DND-41 (cell line): ENCODE measurements around the gene TBC1D5.

ENCODE experiments used
- ATAC-seq: fragments of 200-7000 bp; cut with Tn5 transposase; 3 replicates; pipeline ENCODE4 v1.9.1; 2021; ENCODE audit warnings: low read depth; ENCODE audit not compliant: insufficient read depth
- DNase-seq: peaks from one replicate; pipeline ENCODE4 v3.0.0-alpha.2; 2020
- H2AFZ ChIP-seq: 2 replicates; pipeline ENCODE4 v1.6.0; 2012; ENCODE audit warnings: low read depth, low read length
- H3K27ac ChIP-seq: 2 replicates; pipeline ENCODE4 v1.5.1; 2012; ENCODE audit warnings: low read length, inconsistent platforms
- H3K27me3 ChIP-seq: fragments of 200-600 bp; sonication (generic); 2 replicates; pipeline ENCODE4 v1.6.0; 2012; ENCODE audit warnings: low read length, mild to moderate bottlenecking, inconsistent platforms; ENCODE audit not compliant: insufficient read depth, poor library complexity
- H3K36me3 ChIP-seq: 2 replicates; pipeline ENCODE4 v1.5.1; 2012; ENCODE audit warnings: low read length, inconsistent platforms; ENCODE audit not compliant: insufficient read depth
- H3K4me1 ChIP-seq: 2 replicates; pipeline ENCODE4 v1.5.1; 2012; ENCODE audit warnings: mild to moderate bottlenecking, low read length; ENCODE audit not compliant: insufficient read depth
- H3K4me2 ChIP-seq: 2 replicates; pipeline ENCODE4 v1.6.0; 2012; ENCODE audit warnings: mild to moderate bottlenecking, moderate library complexity, low read length, inconsistent platforms; ENCODE audit not compliant: insufficient read depth
- H3K4me3 ChIP-seq, 2 experiments: fragments of 200-600 bp in 1 of 2; shearing (Covaris generic) in 1 of 2; 2 replicates each; pipeline ENCODE4 v1.5.1; 2012 to 2016; ENCODE audit warnings: inconsistent platforms in 2 of 2, low read length in 2 of 2, mild to moderate bottlenecking in 2 of 2, low read depth in 1 of 2, moderate library complexity in 1 of 2
- H3K79me2 ChIP-seq: 2 replicates; pipeline ENCODE4 v1.6.0; 2012; ENCODE audit warnings: low read length, inconsistent platforms; ENCODE audit not compliant: insufficient read depth
- H3K9ac ChIP-seq: 2 replicates; pipeline ENCODE4 v1.6.0; 2012; ENCODE audit warnings: low read depth, mild to moderate bottlenecking, inconsistent platforms, low read length, moderate library complexity
- H3K9me3 ChIP-seq: 2 replicates; pipeline ENCODE4 v1.5.1; 2012; ENCODE audit warnings: low read length, moderate library complexity, mild to moderate bottlenecking, inconsistent platforms; ENCODE audit not compliant: insufficient read depth, severe bottlenecking
- H4K20me1 ChIP-seq: 2 replicates; pipeline ENCODE4 v1.6.0; 2012; ENCODE audit warnings: low read length; ENCODE audit not compliant: insufficient read depth
- CTCF ChIP-seq: IDR thresholded peaks from 2 replicates; pipeline ENCODE4 v1.5.1; 2012; ENCODE audit warnings: borderline replicate concordance, low read length, moderate library complexity, mild to moderate bottlenecking; ENCODE audit not compliant: poor library complexity, severe bottlenecking; ENCODE audit errors: extremely low read depth
- EZH2 ChIP-seq: IDR thresholded peaks from 3 replicates; pipeline ENCODE4 v1.6.1; 2012; ENCODE audit warnings: borderline replicate concordance, low read depth, mild to moderate bottlenecking, moderate library complexity, low read length, inconsistent platforms; ENCODE audit not compliant: severe bottlenecking

Gene TBC1D5

GRCh38 chr3:17459470-17459993 is 282.9 kb downstream of the TBC1D5 start:
- H4K20me1 ChIP-seq: no peaks in the 10 kb centered on the region
- DNase-seq (no peak), ATAC-seq (no peak)
- no peaks in the 10 kb centered on the region for H3K4me1 ChIP-seq
- no peak overlapping the region for H2AFZ ChIP-seq
- H3K36me3 ChIP-seq: no peaks in the 10 kb centered on the region
- H3K79me2 ChIP-seq: no peaks in the 10 kb centered on the region
- H3K4me3 ChIP-seq: no peak overlapping the region
- H3K9me3 ChIP-seq: no peaks in the 10 kb centered on the region
- H3K27me3 ChIP-seq: no peaks in the 10 kb centered on the region
- no peak overlapping the region for H3K4me2 ChIP-seq
- no peak for TF ChIP-seq CTCF
- TF ChIP-seq EZH2: no peak
- H3K9ac ChIP-seq: no peak overlapping the region
- H3K27ac ChIP-seq: no peak overlapping the region

- Histone ChIP-seq H3K36me3 (no peaks in the 10 kb centered on the region), H3K79me2 (no peaks in the 10 kb centered on the region; the same call in 1 of the 2 replicates), H2AFZ (no peak overlapping the region), H3K9ac (no peak overlapping the region), H3K4me1 (no peaks in the 10 kb centered on the region), H3K4me2 (no peak overlapping the region), H3K9me3 (no peaks in the 10 kb centered on the region), H4K20me1 (no peaks in the 10 kb centered on the region), H3K27me3 (no peaks in the 10 kb centered on the region), H3K4me3 (no peak overlapping the region), H3K27ac (no peak overlapping the region)
- TF ChIP-seq EZH2 (no peak), CTCF (no peak)
- ATAC-seq: no peak
- DNase-seq: no peak
Measured at GRCh38 chr3:17456650-17457049, 285.8 kb downstream of the TBC1D5 start.

- Histone ChIP-seq H3K36me3 (no peaks in the 10 kb centered on the region), H4K20me1 (no peaks in the 10 kb centered on the region), H2AFZ (no peak overlapping the region), H3K4me1 (no peaks in the 10 kb centered on the region), H3K27ac (no peak overlapping the region), H3K27me3 (no peaks in the 10 kb centered on the region), H3K4me2 (no peak overlapping the region), H3K79me2 (peaks cover under 1% of the 10 kb centered on the region; the same call in 1 of the 2 replicates), H3K4me3 (no peak overlapping the region), H3K9me3 (no peaks in the 10 kb centered on the region), H3K9ac (no peak overlapping the region)
- ATAC-seq (no peak), DNase-seq (no peak)
- no peak for TF ChIP-seq EZH2
- TF ChIP-seq CTCF: no peak
Measured at GRCh38 chr3:17456046-17456445, 286.4 kb downstream of the TBC1D5 start.

GRCh38 chr3:17444865-17445264 is 297.6 kb downstream of the TBC1D5 start:
- Histone ChIP-seq H4K20me1 (no peaks in the 10 kb centered on the region), H3K9me3 (no peaks in the 10 kb centered on the region), H3K27ac (no peak overlapping the region), H3K36me3 (no peaks in the 10 kb centered on the region; the same call in 1 of the 2 replicates), H3K9ac (no peak overlapping the region), H3K4me2 (no peak overlapping the region), H3K4me3 (no peak overlapping the region), H3K4me1 (no peaks in the 10 kb centered on the region), H3K27me3 (no peaks in the 10 kb centered on the region), H2AFZ (no peak overlapping the region), H3K79me2 (no peaks in the 10 kb centered on the region)
- DNase-seq (no peak), ATAC-seq (no peak)
- TF ChIP-seq EZH2 (no peak), CTCF (no peak)
